Lung (tissue), 12 donors: Measurements from ENCODE around the gene STK11IP. TPM values are rescaled to one million over a fixed set of nuclear protein-coding genes. Genes with fewer than 3 reads are reported as not detected.

Experiments
- ATAC-seq: fragments of 200-7000 bp; cut with Tn5 transposase; one replicate; pipeline ENCODE4 v1.9.1; 2020; ENCODE audit warnings: moderate number of reproducible peaks; ENCODE audit not compliant: insufficient read depth, low FRiP score
- DNase-seq, 3 donors: peaks; one replicate each; pipeline ENCODE4 v3.0.0-alpha.2; 2013 to 2017
- H3K27ac ChIP-seq, 2 donors: one replicate each; pipeline ENCODE4 v1.5.1; 2013; ENCODE audit warnings: mild to moderate bottlenecking in 2 of 2, moderate library complexity in 2 of 2, control low read depth in 1 of 2, inconsistent platforms in 1 of 2, low read depth in 1 of 2, low read length in 1 of 2
- H3K27me3 ChIP-seq, 3 donors: one replicate each; pipeline ENCODE4 v1.5.1; 2013; ENCODE audit warnings: low read length in 2 of 3; ENCODE audit not compliant: control insufficient read depth in 3 of 3, insufficient read depth in 3 of 3
- H3K36me3 ChIP-seq, 4 donors: one replicate each; pipeline ENCODE4 v1.5.1; 2013; ENCODE audit warnings: low read length in 4 of 4, mild to moderate bottlenecking in 1 of 4, moderate library complexity in 1 of 4; ENCODE audit not compliant: control insufficient read depth in 4 of 4, insufficient read depth in 4 of 4
- H3K4me1 ChIP-seq, 5 donors: one replicate each; pipeline ENCODE4 v1.5.1; 2013; ENCODE audit warnings: low read length in 5 of 5, mild to moderate bottlenecking in 2 of 5, moderate library complexity in 1 of 5; ENCODE audit not compliant: control insufficient read depth in 5 of 5, insufficient read depth in 5 of 5
- H3K4me3 ChIP-seq: one replicate; pipeline ENCODE4 v1.5.1; 2013; ENCODE audit warnings: mild to moderate bottlenecking, control low read depth, moderate library complexity
- H3K9ac ChIP-seq, 2 donors: one replicate each; pipeline ENCODE4 v1.5.1; 2013; ENCODE audit warnings: low read length in 2 of 2, control low read depth in 1 of 2; ENCODE audit not compliant: insufficient read depth in 1 of 2
- H3K9me3 ChIP-seq, 4 donors: one replicate each; pipeline ENCODE4 v1.5.1; 2013; ENCODE audit warnings: low read length in 3 of 4, mild to moderate bottlenecking in 1 of 4, moderate library complexity in 1 of 4; ENCODE audit not compliant: control insufficient read depth in 4 of 4, insufficient read depth in 3 of 4
- WGBS, 2 donors: extraction: QIAGEN DNeasy Blood & Tissue Kit; methylation state at CpG; one replicate each; pipeline ENCODE4 v1.1.7; 2013; 5-methylcytosine and 5-hydroxymethylcytosine counted together
- polyA plus RNA-seq, 2 donors: library from polyadenylated mRNA; stranded (reverse); fragments of 200-250 nt; gene quantifications; one replicate each; pipeline ENCODE4 v1.2.1, GENCODE V29; 2013
- total RNA-seq, 2 donors: library from RNA; depleted of rRNA in 1 of 2; stranded (reverse); fragments of >200 nt in 1 of 2; gene quantifications; one replicate each; pipeline ENCODE4 v1.2.1, GENCODE V29; 2014 to 2021
- TF ChIP-seq, protein P1 (sequence below): IDR thresholded peaks from 2 replicates; pipeline ENCODE4 v1.5.1; 2012; ENCODE audit warnings: mild to moderate bottlenecking; ENCODE audit errors: control extremely low read depth, extremely low read depth
- donor health status: control.
- donor health status: control.
- donor health status: Bipolar disorder and iron deficiency.
- donor health status: healthy.
- donor health status: DM: yes; HTN: yes; CAD: no.

The STK11IP gene
- total and polyA plus RNA-seq, 4 donors, result 21.5 to 46.0 (median 23.1) TPM

DNA sequence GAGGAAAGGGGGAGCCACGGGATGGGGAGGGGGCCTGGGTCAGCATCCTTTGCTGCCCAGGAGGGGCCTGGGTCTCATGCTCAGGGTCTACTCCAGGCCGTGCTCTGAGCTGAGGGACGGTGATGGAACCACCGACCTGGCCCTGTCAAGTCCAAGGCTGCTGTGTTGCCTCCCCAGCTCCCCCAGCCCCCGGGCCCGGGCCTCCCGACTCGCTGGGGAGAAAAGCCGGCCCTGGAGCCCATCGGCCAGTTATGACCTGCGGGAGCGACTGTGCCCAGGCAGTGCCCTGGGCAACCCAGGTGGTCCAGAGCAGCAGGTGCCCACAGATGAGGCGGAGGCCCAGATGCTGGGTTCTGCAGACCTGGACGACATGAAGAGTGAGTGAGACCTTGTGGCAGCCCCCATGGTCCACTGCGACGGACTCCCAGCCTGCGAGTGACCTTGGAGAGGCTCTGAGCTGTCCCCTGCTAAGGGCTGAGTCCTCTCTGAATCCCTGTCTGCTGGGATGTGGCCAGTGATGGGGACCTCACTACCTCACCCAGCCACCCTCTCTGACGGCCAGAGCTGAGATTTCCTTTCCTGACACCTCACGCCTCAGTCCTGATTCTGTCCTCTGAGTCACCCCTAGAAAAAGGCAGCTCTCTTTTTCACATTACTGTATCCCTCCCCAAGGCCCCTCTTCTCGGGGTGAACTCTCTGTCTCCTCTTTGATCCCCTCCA, 32.5 kb downstream of the STK11IP start:
- no peak overlapping the region for H3K9ac ChIP-seq
- H3K4me3 ChIP-seq, result no peak overlapping the region
- TF ChIP-seq, protein P1, sequence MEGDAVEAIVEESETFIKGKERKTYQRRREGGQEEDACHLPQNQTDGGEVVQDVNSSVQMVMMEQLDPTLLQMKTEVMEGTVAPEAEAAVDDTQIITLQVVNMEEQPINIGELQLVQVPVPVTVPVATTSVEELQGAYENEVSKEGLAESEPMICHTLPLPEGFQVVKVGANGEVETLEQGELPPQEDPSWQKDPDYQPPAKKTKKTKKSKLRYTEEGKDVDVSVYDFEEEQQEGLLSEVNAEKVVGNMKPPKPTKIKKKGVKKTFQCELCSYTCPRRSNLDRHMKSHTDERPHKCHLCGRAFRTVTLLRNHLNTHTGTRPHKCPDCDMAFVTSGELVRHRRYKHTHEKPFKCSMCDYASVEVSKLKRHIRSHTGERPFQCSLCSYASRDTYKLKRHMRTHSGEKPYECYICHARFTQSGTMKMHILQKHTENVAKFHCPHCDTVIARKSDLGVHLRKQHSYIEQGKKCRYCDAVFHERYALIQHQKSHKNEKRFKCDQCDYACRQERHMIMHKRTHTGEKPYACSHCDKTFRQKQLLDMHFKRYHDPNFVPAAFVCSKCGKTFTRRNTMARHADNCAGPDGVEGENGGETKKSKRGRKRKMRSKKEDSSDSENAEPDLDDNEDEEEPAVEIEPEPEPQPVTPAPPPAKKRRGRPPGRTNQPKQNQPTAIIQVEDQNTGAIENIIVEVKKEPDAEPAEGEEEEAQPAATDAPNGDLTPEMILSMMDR, result no peak
- peaks cover 0 to 3% (median 0%) of the 10 kb centered on the region in 4 donors for H3K36me3 ChIP-seq
- no peak for ATAC-seq
- no peaks in the 10 kb centered on the region for H3K27me3 ChIP-seq
- no peak for DNase-seq
- no peaks in the 10 kb centered on the region for H3K9me3 ChIP-seq
- peaks cover 0 to 12% (median 4%) of the 10 kb centered on the region in 5 donors for H3K4me1 ChIP-seq
- peak overlapping the region in 1 of 2 donors; percentile 99 for H3K27ac ChIP-seq
- WGBS, 2 donors, result 85 to 87% methylated on average over 17 to 20 of the region's 20 CpGs

GRCh38 chr2:219630770-219631405, 33.2 kb downstream of the STK11IP start:
- TF ChIP-seq, protein P1, result no peak
- peaks cover 0 to 12% (median 4%) of the 10 kb centered on the region in 5 donors for H3K4me1 ChIP-seq
- H3K9me3 ChIP-seq, result no peaks in the 10 kb centered on the region
- H3K27me3 ChIP-seq, result no peaks in the 10 kb centered on the region
- H3K36me3 ChIP-seq, result peaks cover 0 to 3% (median 0%) of the 10 kb centered on the region in 4 donors
- ATAC-seq, result no peak
- peak overlapping the region in 1 of 2 donors; percentile 99 for H3K27ac ChIP-seq
- WGBS, 2 donors, result 78 to 88% methylated on average over 17 of the region's 17 CpGs
- H3K9ac ChIP-seq, result no peak overlapping the region
- DNase-seq, result no peak
- no peak overlapping the region for H3K4me3 ChIP-seq

DNA sequence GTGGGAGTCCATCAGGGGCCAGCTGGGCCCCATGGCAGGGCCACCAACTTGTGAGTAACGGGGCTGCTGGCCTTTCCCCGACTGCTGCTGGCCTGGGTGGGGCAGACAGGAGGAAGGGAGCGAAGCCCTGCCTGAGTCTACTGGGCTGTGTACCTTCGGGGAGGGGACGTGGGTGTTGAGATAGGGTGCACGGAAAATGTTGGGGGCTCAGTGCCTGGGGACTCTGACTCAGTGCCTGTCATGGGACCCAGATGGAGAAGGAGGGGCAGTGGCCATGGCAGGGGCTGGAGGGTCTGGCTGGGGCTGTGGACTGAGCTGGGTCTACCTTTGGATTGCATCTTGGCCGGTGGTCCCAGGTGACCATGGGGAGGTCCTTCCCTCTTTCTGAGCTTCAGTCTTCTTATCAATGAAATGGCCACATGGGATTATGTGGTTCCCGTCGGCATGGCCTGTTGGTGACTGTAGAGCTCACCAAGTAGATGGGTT, 33.8 kb downstream of the STK11IP start:
- WGBS, 2 donors, result 90 to 95% methylated on average over 9 of the region's 9 CpGs
- DNase-seq (no peak), ATAC-seq (no peak)
- H3K36me3 ChIP-seq, result peaks cover 0 to 3% (median 0%) of the 10 kb centered on the region in 4 donors
- no peaks in the 10 kb centered on the region for H3K27me3 ChIP-seq
- TF ChIP-seq, protein P1, result no peak
- no peak overlapping the region for H3K9ac ChIP-seq
- peak overlapping the region in 1 of 2 donors; percentile 97 for H3K27ac ChIP-seq
- no peak overlapping the region for H3K4me3 ChIP-seq
- H3K4me1 ChIP-seq, result peaks cover 0 to 12% (median 4%) of the 10 kb centered on the region in 5 donors
- H3K9me3 ChIP-seq, result no peaks in the 10 kb centered on the region
